ENCODE data around the gene PLEKHG4B.

PLEKHG4B gene

GRCh38 chr5:53381-54174 is 38.4 kb upstream of the PLEKHG4B start:
- peak overlapping the region; percentile 88 for H3K27ac ChIP-seq (replicated peaks; ENCODE audit: low read length)
- no CpG with 5 or more reads among the region's 84 CpGs for WGBS, 2 donors (ENCODE audit: extremely low coverage in 2 of 2, insufficient read length in 2 of 2, insufficient replicate concordance in 1 of 2)
- H3K4me3 ChIP-seq (ENCODE audit: low read length in 2 of 2) = peak overlapping the region; percentile 80 to 88

GRCh38 chr5:54175-54730 is 37.7 kb upstream of the PLEKHG4B start:
- H3K36me3 ChIP-seq (replicated peaks in 1 of 2; ENCODE audit: control insufficient read depth in 2 of 2, insufficient read depth in 2 of 2, low read length in 2 of 2) = peaks cover 0 to 24% of the 10 kb centered on the region in 2 donors
- no peak overlapping the region for H2BK5ac ChIP-seq (ENCODE audit: low read length)
- no peak overlapping the region for H3K14ac ChIP-seq (ENCODE audit: low read length)
- H3K4me3 ChIP-seq (ENCODE audit: low read length in 2 of 2) = peak overlapping the region; percentile 80 to 81
- H3K18ac ChIP-seq (ENCODE audit: low read length) = peak overlapping the region; percentile 89
- no peak overlapping the region for H3K4ac ChIP-seq (ENCODE audit: low read length)
- H2AK5ac ChIP-seq (ENCODE audit: low read depth, low read length) = peak overlapping the region; percentile 90
- H4K91ac ChIP-seq (ENCODE audit: low read depth, low read length, poor library complexity) = no peak overlapping the region
- H2BK120ac ChIP-seq (ENCODE audit: low read depth, low read length) = peak overlapping the region; percentile 49
- H4K8ac ChIP-seq (ENCODE audit: low read depth, low read length) = no peak overlapping the region
- peaks cover 0 to 31% (median 26%) of the 10 kb centered on the region in 3 experiments for H3K27me3 ChIP-seq (ENCODE audit: control insufficient read depth in 3 of 3, insufficient read depth in 3 of 3, low read depth in 1 of 3, low read length in 3 of 3)
- no peak for DNase-seq (ENCODE audit: low spot score)
- H3K23ac ChIP-seq (ENCODE audit: low read depth, low read length, poor library complexity) = no peak overlapping the region
- peaks cover 4% of the 10 kb centered on the region for H3K79me1 ChIP-seq (ENCODE audit: low read depth, low read length)
- H3K9me3 ChIP-seq (replicated peaks in 1 of 2; ENCODE audit: control insufficient read depth in 2 of 2, insufficient read depth in 1 of 2, low read depth in 1 of 2, low read length in 2 of 2) = no peaks in the 10 kb centered on the region
- no CpG with 5 or more reads among the region's 20 CpGs for WGBS, 2 donors (ENCODE audit: extremely low coverage in 2 of 2, insufficient read length in 2 of 2, insufficient replicate concordance in 1 of 2)
- peak overlapping the region; percentile 94 for H2AFZ ChIP-seq (ENCODE audit: low read length)
- peaks cover 12 to 19% of the 10 kb centered on the region in 2 donors for H3K4me1 ChIP-seq (ENCODE audit: control insufficient read depth in 2 of 2, insufficient read depth in 1 of 2, low read depth in 1 of 2, low read length in 2 of 2)
- peak overlapping the region; percentile 68 for H2BK12ac ChIP-seq (ENCODE audit: low read length)
- H3K4me2 ChIP-seq (ENCODE audit: insufficient read depth, low read length, poor library complexity, severe bottlenecking) = peak overlapping the region; percentile 86
- H2BK15ac ChIP-seq (ENCODE audit: low read length) = peak overlapping the region; percentile 60
- H3K9ac ChIP-seq (ENCODE audit: low read depth, low read length, poor library complexity) = peak overlapping the region; percentile 78
- H3K27ac ChIP-seq (replicated peaks; ENCODE audit: low read length) = no peak overlapping the region

More at GRCh38 chr5:53381-54174, 38.4 kb upstream of the PLEKHG4B start:
- H2BK15ac ChIP-seq (ENCODE audit: low read length) = peak overlapping the region; percentile 97
- peak; percentile 87 for DNase-seq (ENCODE audit: low spot score)
- H2BK120ac ChIP-seq (ENCODE audit: low read depth, low read length) = peak overlapping the region; percentile 49
- H2BK12ac ChIP-seq (ENCODE audit: low read length) = peak overlapping the region; percentile 68
- H3K79me1 ChIP-seq (ENCODE audit: low read depth, low read length) = peaks cover 4% of the 10 kb centered on the region
- H3K9me3 ChIP-seq (replicated peaks in 1 of 2; ENCODE audit: control insufficient read depth in 2 of 2, insufficient read depth in 1 of 2, low read depth in 1 of 2, low read length in 2 of 2) = no peaks in the 10 kb centered on the region
- H4K91ac ChIP-seq (ENCODE audit: low read depth, low read length, poor library complexity) = no peak overlapping the region
- H2AK5ac ChIP-seq (ENCODE audit: low read depth, low read length) = peak overlapping the region; percentile 90
- H4K8ac ChIP-seq (ENCODE audit: low read depth, low read length) = no peak overlapping the region
- H2BK5ac ChIP-seq (ENCODE audit: low read length) = no peak overlapping the region
- H3K4me1 ChIP-seq (ENCODE audit: control insufficient read depth in 2 of 2, insufficient read depth in 1 of 2, low read depth in 1 of 2, low read length in 2 of 2) = peaks cover 12 to 19% of the 10 kb centered on the region in 2 donors
- H3K18ac ChIP-seq (ENCODE audit: low read length) = peak overlapping the region; percentile 94
- peaks cover 0 to 31% (median 26%) of the 10 kb centered on the region in 3 experiments for H3K27me3 ChIP-seq (ENCODE audit: control insufficient read depth in 3 of 3, insufficient read depth in 3 of 3, low read depth in 1 of 3, low read length in 3 of 3)
- H3K4ac ChIP-seq (ENCODE audit: low read length) = no peak overlapping the region
- H3K14ac ChIP-seq (ENCODE audit: low read length) = no peak overlapping the region
- H3K36me3 ChIP-seq (replicated peaks in 1 of 2; ENCODE audit: control insufficient read depth in 2 of 2, insufficient read depth in 2 of 2, low read length in 2 of 2) = peaks cover 0 to 19% of the 10 kb centered on the region in 2 donors
- H3K23ac ChIP-seq (ENCODE audit: low read depth, low read length, poor library complexity) = peak overlapping the region; percentile 95
- H3K4me2 ChIP-seq (ENCODE audit: insufficient read depth, low read length, poor library complexity, severe bottlenecking) = peak overlapping the region; percentile 86
- peak overlapping the region; percentile 94 for H2AFZ ChIP-seq (ENCODE audit: low read length)
- H3K9ac ChIP-seq (ENCODE audit: low read depth, low read length, poor library complexity) = peak overlapping the region; percentile 78

- Histone ChIP-seq H3K9me3 (replicated peaks in 1 of 2; ENCODE audit: control insufficient read depth in 2 of 2, insufficient read depth in 1 of 2, low read depth in 1 of 2, low read length in 2 of 2) (no peaks in the 10 kb centered on the region), H3K36me3 (replicated peaks in 1 of 2; ENCODE audit: control insufficient read depth in 2 of 2, insufficient read depth in 2 of 2, low read length in 2 of 2) (peaks cover 0 to 25% of the 10 kb centered on the region in 2 donors), H3K4me1 (ENCODE audit: control insufficient read depth in 2 of 2, insufficient read depth in 1 of 2, low read depth in 1 of 2, low read length in 2 of 2) (peaks cover 12 to 19% of the 10 kb centered on the region in 2 donors), H3K4me2 (ENCODE audit: insufficient read depth, low read length, poor library complexity, severe bottlenecking) (no peak overlapping the region), H4K91ac (ENCODE audit: low read depth, low read length, poor library complexity) (no peak overlapping the region), H3K27me3 (ENCODE audit: control insufficient read depth in 3 of 3, insufficient read depth in 3 of 3, low read depth in 1 of 3, low read length in 3 of 3) (peaks cover 0 to 27% (median 25%) of the 10 kb centered on the region in 3 experiments), H2BK5ac (ENCODE audit: low read length) (no peak overlapping the region), H2AK5ac (ENCODE audit: low read depth, low read length) (no peak overlapping the region), H3K79me1 (ENCODE audit: low read depth, low read length) (peaks cover 4% of the 10 kb centered on the region), H2BK12ac (ENCODE audit: low read length) (no peak overlapping the region), H2BK120ac (ENCODE audit: low read depth, low read length) (no peak overlapping the region), H3K14ac (ENCODE audit: low read length) (no peak overlapping the region), H3K18ac (ENCODE audit: low read length) (no peak overlapping the region), H2AFZ (ENCODE audit: low read length) (no peak overlapping the region), H2BK15ac (ENCODE audit: low read length) (no peak overlapping the region), H3K4me3 (ENCODE audit: low read length in 2 of 2) (peak overlapping the region; percentile 55 to 80), H4K8ac (ENCODE audit: low read depth, low read length) (no peak overlapping the region), H3K23ac (ENCODE audit: low read depth, low read length, poor library complexity) (no peak overlapping the region), H3K4ac (ENCODE audit: low read length) (no peak overlapping the region), H3K27ac (replicated peaks; ENCODE audit: low read length) (no peak overlapping the region), H3K9ac (ENCODE audit: low read depth, low read length, poor library complexity) (no peak overlapping the region)
- WGBS, 2 donors (ENCODE audit: extremely low coverage in 2 of 2, insufficient read length in 2 of 2, insufficient replicate concordance in 1 of 2) = no CpG with 5 or more reads among the region's 28 CpGs
- DNase-seq (ENCODE audit: low spot score) = no peak
These were observed 36.9 kb upstream of the PLEKHG4B start for GRCh38 chr5:54876-55569.

Measured in neuronal stem cell (in vitro differentiated cells).